Measurements from ENCODE around the gene ROBO3. TPM values are rescaled to one million over a fixed set of nuclear protein-coding genes. Genes with fewer than 3 reads are reported as not detected.

Gene ROBO3
- total RNA-seq, 6 experiments from 2014 or later, result 0.80 to 3.6 (median 1.8) TPM

- Histone ChIP-seq H3K27me3 (no peaks in the 10 kb centered on the region), H3K4me1 (peaks cover 0 to 14% (median 6%) of the 10 kb centered on the region in 4 donors), H3K36me3 (no peaks in the 10 kb centered on the region), H3K27ac (no peak overlapping the region), H3K4me3 (no peak overlapping the region), H3K9me3 (no peaks in the 10 kb centered on the region)
- ATAC-seq (no peak), DNase-seq (peak in 1 of 3 donors; percentile 12)
- intact Hi-C loops (cut with DNase I), result no loop called here
- TF ChIP-seq CTCF (IDR thresholded peaks at IDR 0.05) (no peak), POLR2A (IDR thresholded peaks at IDR 0.05) (no peak)
- no CpG with 5 or more reads among the region's 1 CpG for WGBS (ENCODE audit: insufficient coverage, low coverage, low lambda C conversion rate, missing lambda C conversion rate)
These were observed 19.1 kb downstream of the ROBO3 start for GRCh38 chr11:124884340-124884739.

GRCh38 chr11:124884869-124885479 is 19.7 kb downstream of the ROBO3 start:
- no peaks in the 10 kb centered on the region for H3K9me3 ChIP-seq
- 66% methylated on average over 4 of the region's 5 CpGs for WGBS (ENCODE audit: insufficient coverage, low coverage, low lambda C conversion rate, missing lambda C conversion rate)
- no peak overlapping the region for H3K4me3 ChIP-seq
- H3K27me3 ChIP-seq, result no peaks in the 10 kb centered on the region
- no peak overlapping the region for H3K27ac ChIP-seq
- peak in 2 of 3 donors; percentile 35 to 41 for DNase-seq
- no peak for TF ChIP-seq POLR2A (IDR thresholded peaks at IDR 0.05)
- no peak for TF ChIP-seq CTCF (IDR thresholded peaks at IDR 0.05)
- intact Hi-C loops (cut with DNase I), result no loop called here
- no peak for ATAC-seq
- H3K36me3 ChIP-seq, result no peaks in the 10 kb centered on the region
- H3K4me1 ChIP-seq, result peaks cover 0 to 14% (median 6%) of the 10 kb centered on the region in 4 donors

GRCh38 chr11:124886476-124886875 is 21.2 kb downstream of the ROBO3 start:
- no peak for TF ChIP-seq POLR2A (IDR thresholded peaks at IDR 0.05)
- no peak for TF ChIP-seq CTCF (IDR thresholded peaks at IDR 0.05)
- ATAC-seq, result no peak
- peak in 1 of 3 donors; percentile 45 for DNase-seq
- no peak overlapping the region for H3K27ac ChIP-seq
- no peaks in the 10 kb centered on the region for H3K27me3 ChIP-seq
- H3K36me3 ChIP-seq, result no peaks in the 10 kb centered on the region
- H3K9me3 ChIP-seq, result no peaks in the 10 kb centered on the region
- WGBS (ENCODE audit: insufficient coverage, low coverage, low lambda C conversion rate, missing lambda C conversion rate), result 87% methylated on average over 4 of the region's 11 CpGs
- H3K4me3 ChIP-seq, result no peak overlapping the region
- H3K4me1 ChIP-seq, result peaks cover 0 to 14% (median 6%) of the 10 kb centered on the region in 4 donors
- intact Hi-C loops (cut with DNase I), result no loop called here

GRCh38 chr11:124886978-124887666 is 21.9 kb downstream of the ROBO3 start:
- DNase-seq (no peak), ATAC-seq (no peak)
- H3K9me3 ChIP-seq, result no peaks in the 10 kb centered on the region
- H3K4me1 ChIP-seq, result peaks cover 0 to 10% (median 4%) of the 10 kb centered on the region in 4 donors
- intact Hi-C loops (cut with DNase I), result no loop called here
- 40% methylated on average over 1 of the region's 12 CpGs for WGBS (ENCODE audit: insufficient coverage, low coverage, low lambda C conversion rate, missing lambda C conversion rate)
- TF ChIP-seq POLR2A (IDR thresholded peaks at IDR 0.05) (no peak), CTCF (IDR thresholded peaks at IDR 0.05) (no peak)
- H3K4me3 ChIP-seq, result no peak overlapping the region
- no peaks in the 10 kb centered on the region for H3K36me3 ChIP-seq
- H3K27me3 ChIP-seq, result no peaks in the 10 kb centered on the region
- no peak overlapping the region for H3K27ac ChIP-seq
